Left forelimb (tissue), 1 donor: ENCODE data around the gene CFAP46.
"Not testable (repeated sequence)": the region's sequence is repeated elsewhere in the genome, so short reads cannot be mapped to it uniquely, and the experiment has no call there.

Source experiments
- DNase-seq: peaks from one replicate; pipeline ENCODE4 v3.0.0-alpha.2; 2018; ENCODE audit warnings: low spot score

CFAP46 gene

DNA sequence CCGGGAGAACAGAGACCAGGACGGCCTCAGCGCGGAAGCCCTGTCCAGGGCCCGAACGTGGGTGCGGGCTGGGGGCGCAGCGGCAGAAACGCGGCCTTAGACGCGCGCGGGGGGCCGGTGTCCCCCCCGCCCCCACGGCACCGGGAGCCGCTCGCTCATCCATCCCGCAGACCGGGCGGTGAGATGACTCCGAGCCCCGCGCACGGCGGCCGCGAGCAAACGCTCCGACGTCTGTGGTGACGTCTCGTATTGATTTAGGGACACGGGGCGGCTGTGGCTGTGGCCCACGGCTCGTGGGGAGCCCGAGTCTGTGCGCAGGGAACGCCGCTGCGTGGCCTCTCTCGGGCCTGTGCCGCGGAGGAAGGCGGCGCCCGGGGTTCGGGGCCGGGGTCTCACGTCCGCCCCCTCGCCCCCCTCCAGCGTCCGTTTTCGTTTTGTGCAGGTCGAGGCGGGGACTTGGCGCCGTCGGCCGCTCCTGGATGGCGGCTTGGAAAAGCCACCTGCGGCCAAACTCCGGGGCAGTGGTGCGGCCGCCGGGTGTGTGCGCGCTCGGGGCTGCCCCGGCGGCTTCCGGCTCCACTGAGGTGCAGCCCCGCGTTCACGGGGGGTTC, 155.4 kb downstream of the CFAP46 start:
- DNase-seq, result no peak

DNA sequence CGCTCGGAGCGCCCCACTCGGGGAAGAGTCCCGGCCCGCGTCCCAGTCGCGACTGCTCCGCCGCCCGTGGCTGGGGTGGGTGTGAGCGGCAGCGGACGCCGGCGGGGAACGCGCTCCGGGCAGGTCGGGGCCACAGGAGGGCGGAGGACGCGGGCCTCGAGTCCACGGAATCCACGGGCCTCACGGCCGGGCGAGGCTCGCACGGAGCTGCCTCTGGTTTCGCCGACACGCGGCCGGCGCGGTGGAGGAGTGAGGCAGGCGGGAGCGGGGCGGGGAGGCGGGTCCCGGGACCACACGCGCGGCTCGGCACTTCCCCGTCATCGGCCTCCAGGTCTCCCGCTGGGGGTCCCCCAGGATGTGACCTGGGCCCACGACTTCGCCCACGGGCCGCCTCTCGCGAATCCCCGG, 155.9 kb downstream of the CFAP46 start:
- DNase-seq, result no peak

DNA sequence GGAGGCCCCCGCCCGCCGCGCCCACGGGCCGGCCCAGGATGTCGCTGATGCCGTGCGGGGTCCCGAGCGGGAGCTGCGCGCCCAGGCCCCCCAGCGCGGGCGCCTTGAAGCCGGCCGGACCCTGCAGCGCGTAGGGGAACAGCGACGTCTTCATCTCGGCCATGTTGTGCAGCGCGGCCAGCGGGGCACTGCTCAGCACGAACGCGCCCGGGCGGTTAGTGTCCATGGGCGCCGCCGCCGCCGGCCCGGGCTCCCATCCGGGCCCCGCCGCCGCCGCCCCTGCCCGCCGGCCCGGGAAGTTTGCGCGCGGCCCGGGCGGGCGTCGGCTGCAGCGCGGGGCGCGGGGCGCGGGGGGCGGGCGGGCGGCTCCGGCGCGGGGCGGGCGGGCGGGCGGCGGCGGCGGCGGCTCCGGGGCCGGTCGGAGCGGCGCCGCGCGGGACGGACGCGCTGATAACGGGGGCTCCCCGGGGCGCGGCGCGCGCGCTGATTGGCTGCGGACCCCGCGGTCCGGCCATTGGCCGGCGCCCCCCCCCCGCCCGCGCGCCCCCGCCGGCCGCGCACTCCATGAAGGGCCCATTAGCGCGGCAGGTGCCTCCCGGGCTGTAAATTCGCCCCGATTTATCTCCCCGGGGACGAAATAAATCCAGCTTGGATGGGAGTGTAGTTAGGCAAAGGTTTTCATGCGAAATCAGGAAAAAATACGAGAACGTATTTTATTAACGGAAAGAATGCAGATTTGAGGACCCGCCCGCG, 156.5 kb downstream of the CFAP46 start, which contains the start of gene NKX6-2:
Gene NKX6-2, minus strand, starts transcription at position 425 of the 753 bp plus-strand sequence. Its CDS starts 199 bp downstream, at position 226.
- no peak for DNase-seq

DNA sequence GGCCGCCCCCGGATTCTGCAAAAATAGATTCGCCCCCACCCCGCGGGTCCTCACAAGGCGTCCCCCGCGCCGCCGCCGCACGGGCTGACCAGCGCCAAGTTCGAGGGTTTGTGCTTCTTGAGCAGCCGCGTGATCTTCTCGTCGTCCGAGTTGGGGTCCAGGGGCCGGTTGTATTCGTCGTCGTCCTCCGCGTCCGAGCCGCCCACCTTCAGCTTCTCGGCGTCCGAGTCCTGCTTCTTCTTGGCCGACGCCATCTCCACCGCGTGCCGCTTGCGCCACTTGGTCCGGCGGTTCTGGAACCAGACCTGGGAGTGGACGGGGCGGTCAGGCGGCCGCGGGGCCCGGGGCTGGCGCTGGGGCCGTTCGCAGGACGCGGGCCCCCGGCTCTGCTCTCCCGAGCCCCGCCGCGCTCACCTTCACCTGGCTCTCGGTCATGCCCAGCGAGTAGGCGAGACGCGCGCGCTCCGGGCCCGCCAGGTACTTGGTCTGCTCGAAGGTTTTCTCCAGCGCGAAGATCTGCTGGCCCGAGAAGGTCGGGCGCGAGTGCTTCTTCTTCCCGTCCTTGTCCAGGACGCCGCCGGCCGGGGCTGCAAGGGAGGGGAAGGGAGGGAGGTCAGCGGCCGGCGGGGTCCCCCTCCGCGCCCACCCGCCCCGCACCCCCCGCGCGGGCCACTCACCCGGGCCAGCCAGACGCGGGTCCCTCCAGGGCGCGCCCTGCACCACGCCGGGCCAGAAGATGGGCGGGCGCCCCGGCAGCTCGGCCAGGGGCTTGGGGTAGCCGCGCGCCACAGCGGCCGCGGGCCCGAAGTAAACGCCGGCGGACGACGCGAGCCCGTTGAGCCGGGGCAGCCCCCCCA, 157.3 kb downstream of the CFAP46 start:
- DNase-seq, result no peak

DNA sequence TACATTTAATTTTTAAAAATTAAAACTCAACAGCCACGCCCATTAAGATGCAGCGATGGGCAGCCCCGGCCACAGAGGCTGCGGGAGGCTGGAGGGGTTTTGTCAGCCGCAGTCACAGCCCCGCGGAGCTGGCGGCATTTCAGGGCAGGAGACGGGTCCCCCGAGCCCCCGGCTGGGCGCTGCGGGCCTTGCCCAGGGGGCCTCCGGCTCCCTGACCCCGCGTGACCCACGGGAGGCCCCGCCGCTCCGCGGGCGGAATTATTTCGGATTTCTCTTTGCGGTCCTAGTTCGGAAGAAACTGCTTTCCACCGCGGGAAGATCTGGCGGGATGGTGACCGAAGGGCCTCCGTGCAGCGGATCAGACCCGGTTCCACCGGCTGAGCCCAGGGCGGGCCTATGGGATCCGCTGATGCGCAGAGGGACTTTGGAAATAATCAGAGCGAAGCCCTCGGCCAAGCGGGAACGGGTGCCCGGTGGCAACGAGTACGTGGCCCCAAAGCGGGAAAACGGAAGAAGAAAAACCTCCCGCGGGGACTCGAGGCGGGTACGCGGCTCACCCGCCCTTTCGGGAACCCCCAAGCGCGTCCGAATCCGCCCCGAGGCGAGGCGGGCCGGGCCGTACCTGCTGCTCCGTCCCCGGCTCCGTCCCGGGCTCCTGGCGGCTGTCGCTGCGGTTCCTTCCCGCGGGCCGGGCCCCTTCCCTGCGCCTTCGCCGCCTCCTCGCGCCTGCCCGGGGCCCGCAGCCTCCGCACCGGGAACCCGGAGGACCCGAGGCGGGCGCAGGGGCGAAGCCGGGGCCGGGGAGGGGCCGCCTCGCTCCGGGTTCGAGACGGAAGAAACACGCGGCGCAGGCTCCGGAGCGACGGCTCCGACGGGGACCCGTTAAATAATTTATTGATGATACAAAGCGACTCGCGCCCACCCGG, 158.2 kb downstream of the CFAP46 start:
- no peak for DNase-seq

DNA sequence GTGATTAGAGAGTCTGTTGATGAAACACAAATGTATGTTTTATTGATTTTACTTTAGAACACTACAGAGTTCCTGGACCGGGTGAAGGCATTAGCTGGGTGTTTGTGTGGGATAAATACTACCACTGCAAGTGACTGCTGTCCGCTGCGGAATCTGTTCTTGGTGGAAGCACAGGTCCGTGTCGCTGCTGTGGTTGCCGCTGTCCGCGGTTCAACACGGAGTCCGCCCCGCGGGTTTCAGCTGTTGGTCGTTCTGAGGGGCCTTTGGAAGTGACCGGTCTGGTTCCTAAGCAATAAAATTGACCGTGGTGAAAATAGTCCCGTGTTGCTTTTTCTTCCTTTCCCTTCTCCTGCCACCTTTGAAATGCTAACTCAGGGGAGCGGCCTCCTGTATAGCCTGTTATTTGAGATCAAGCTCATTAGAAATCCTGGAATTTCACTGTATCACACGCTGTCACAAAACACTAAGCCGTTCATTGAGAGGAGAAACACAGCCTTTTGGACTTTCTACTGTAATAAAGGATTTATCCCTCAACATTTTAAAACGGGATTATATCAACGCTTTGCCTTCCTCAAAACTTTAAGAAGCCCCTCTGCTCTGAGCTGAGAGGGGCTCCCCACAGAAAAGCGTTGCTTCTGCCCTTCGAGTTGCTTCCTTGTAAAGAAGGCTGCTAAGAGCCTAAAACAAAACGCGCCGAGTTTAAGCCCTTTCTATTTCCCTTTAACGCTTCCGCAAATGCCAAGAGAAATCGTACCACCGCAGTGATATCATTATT, 159.0 kb downstream of the CFAP46 start:
- no peak for DNase-seq

DNA sequence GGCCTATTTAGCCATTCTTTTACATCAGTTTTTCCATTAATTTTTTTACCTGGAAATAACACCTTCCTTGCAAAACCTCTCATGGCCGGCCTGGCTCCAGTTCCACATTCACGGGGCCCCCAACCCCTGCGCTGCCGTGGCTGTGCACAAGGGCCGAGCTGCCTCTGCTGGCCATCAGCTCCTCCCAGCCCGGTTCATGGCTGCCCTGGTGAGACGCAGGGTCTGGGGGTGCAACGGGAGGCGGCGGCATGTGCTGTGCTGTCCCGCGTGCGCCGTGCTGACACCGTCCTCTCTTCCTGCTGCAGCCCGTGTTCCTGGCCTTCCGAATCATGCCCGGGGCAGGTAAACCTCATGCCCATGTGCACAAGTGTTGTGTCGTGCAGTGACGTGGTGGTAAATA, 160.8 kb downstream of the CFAP46 start:
- no peak for DNase-seq

DNA sequence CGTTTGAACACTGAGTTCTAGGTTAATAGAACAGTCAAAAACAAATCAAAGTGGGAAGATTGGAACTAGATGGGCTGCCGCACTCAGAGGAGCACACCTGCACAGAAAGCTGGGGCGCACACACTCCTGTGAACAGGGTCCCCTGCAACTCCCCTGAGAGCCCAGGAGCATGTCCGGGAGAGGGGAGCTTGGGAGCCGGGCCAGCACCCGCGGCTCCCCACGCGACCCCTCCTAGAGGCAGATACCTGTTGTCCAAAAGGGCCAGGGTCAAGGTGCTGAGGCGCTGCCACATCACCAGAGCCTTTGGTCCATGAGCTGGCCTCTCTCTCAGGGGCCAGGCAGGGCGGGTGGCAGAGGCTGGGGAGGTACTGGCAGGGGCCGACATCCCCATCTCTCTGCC, 162.0 kb downstream of the CFAP46 start:
- DNase-seq, result no peak

DNA sequence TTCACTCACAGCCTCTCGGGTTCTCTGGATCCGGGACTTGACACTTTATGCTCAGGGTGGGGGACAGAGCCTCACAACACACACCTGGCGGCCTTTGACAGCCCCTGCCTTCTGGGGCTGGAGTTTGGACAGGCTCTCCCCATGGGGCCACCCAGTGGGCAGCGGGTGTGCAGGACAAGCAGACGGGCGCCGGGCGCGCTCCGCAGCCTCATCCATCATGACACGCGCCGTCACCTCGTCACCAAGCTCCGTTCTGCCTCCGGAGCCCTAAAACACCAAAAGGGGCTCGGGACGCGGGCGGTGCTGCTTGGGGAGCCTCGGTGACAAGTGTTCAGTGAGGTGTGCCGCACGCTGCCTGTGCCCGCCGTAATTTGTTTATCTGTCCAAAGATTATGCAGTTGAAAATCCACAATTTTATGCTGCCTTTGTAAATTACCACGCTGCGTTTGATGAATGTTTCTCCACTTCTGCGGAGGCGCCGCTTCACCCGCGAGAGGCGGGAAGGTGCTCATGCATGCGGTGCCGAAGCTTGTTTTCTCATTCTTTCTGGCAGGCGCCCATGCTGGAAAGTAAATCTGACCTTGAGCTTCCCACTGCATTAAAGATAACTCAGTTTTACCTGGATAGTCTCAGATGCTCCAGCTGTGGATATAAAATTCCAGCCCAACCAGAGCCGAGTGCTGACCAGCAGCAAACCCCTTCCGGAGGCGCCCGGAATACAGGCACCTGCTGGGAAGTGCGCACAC, 162.6 kb downstream of the CFAP46 start:
- no peak for DNase-seq

DNA sequence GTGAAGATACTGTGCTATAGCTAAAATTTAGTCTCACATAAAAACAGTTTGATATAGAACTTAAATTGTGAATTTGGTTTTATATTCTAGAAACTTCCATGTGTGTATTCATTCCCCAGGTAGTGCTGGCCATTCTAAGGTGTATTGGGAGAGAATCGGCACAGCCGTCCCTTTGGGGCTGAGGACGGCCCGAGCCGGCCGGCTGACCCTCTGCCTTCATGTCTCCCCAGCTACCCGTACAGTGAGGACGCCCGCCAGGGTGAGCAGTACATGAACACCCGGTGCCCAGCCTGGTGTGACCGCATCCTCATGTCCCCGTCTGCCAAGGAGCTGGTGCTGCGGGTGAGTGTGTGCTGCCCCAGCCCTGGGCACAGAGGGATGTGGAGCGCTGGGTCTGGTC, 164.9 kb downstream of the CFAP46 start:
- no peak for DNase-seq

DNA sequence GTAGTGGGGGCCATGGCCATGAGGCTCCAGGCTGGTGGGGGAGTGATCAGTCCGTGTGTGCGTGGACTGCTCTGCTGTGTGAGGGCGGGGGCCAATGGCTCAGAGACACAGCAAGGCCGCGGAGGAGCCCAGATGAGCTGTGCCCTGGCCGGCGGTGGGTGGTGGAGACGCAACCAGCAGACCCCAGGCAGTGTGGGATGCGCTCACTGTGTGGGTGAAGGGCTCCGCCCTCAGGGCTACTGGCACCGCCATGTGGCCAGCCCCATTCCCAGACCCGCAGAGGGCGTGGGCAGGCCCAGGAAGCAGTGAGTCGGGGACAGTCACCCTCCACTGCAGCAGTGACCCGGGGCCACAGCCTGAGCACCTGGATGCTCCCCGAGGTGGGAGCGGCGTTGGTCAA, 165.5 kb downstream of the CFAP46 start:
- DNase-seq, result no peak

DNA sequence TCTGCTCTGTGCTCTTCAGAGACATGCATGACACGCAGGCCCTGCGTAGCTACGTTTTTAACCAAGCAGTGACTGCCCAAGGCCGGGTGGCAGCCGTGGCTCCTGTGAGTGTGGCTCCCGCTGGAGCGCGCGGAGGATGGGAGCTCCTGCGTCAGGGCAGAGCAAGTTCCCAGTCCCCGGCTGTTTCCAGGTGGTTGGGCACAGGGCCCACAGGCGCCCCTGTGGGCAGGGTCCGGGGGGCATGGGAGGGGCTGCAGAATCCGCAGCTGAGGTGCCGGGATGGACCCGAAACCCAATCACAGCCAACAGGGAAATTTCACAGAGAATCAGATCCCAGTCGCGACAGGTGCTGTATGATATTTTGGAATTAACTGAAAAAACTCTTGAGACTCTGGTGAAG, 166.2 kb downstream of the CFAP46 start:
- DNase-seq, result no peak

DNA sequence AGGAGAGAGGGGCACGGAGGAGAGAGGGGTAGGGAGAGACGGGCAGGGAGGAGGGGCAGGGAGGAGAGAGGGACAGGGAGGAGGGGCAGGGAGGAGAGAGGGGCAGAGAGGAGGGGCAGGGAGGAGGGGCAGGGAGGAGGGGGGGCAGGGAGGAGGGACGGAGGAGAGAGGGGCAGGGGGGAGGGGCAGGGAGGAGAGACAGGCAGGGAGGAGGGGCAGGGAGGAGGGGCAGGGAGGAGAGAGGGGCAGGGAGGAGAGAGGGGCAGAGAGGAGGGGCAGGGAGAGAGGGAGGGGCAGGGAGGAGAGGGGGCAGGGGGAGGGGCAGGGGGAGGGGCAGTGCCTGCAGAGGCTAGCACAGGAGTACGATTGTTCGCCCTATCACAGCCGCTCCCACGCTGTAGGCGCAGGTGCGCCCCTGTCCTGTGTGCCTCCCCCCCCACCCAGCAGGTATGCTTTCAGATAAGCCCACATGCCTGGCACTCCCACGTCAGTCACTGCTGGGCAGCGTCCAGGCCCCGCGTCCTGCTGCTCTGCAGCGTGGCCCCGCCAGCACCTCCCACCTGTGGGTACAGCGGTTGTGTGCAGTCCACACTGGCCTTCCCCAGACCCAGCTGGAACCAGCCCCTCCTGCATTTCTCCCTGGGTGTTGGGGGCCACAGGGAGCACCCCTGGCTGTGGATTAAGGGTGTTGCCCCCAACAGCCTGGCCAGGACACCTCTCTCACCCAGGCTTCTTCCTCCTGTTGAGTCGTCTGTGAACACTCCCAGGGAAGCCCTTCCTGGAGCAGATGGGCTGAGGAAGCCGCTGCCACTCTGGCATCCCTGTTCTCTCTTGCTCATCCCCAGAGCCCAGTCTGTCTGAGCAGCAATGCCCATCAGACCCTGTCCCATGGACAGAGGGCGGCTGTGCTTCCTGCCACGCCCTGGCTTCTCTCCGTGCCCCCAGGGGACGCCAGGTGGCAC, 167.2 kb downstream of the CFAP46 start:
- no peak for DNase-seq

DNA sequence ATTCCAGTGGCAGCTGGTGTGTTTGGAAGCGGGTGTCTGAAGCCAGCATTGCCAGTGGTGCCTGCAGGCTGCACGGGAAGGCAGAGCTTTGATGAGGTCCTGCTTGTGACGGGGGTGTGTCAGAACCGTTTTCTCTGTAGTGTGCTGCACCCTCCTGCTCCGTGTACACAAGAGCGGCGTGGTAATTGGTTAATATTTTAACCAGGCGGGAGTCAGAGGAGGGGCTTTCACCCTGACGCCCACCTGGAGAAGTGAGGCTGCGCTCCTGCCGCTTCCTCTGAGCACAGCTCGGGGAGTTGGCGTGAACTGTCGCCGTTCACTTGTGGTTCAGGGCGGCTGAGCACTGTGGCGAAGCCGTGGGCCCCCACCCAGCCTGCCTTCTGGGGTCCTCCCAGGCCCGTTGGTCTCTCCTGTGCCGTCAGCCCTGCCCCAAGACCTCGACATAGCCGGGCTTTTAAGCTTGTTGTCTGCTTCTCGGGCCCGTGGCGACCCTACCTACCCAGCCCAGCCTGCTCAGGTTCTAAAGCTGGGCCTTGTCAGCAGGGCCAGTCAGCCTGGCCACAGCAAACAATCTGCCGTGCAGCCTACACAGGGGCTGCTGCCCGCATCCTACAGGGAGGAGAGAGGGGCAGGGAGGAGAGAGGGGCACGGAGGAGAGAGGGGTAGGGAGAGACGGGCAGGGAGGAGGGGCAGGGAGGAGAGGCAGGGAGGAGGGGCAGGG, 168.0 kb downstream of the CFAP46 start:
- no peak for DNase-seq

DNA sequence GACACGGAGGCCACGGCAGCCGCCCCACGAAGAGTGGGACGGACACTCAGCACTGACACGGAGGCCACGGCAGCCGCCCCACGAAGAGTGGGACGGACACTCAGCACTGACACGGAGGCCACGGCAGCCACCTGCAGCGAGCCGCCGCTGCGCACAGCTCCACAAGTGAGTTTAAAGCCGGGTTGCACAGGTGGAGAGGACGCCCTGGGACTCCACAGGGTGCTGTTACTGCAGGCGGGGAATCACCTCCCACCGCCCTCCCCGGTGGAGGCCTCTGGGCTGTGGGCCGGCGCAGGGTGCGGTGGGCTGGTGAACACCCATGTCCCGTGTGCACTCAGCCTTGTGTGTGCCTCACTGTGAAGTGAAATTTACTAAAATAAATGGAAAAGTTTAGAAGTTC, 169.6 kb downstream of the CFAP46 start:
- not testable (repeated sequence) for DNase-seq

DNA sequence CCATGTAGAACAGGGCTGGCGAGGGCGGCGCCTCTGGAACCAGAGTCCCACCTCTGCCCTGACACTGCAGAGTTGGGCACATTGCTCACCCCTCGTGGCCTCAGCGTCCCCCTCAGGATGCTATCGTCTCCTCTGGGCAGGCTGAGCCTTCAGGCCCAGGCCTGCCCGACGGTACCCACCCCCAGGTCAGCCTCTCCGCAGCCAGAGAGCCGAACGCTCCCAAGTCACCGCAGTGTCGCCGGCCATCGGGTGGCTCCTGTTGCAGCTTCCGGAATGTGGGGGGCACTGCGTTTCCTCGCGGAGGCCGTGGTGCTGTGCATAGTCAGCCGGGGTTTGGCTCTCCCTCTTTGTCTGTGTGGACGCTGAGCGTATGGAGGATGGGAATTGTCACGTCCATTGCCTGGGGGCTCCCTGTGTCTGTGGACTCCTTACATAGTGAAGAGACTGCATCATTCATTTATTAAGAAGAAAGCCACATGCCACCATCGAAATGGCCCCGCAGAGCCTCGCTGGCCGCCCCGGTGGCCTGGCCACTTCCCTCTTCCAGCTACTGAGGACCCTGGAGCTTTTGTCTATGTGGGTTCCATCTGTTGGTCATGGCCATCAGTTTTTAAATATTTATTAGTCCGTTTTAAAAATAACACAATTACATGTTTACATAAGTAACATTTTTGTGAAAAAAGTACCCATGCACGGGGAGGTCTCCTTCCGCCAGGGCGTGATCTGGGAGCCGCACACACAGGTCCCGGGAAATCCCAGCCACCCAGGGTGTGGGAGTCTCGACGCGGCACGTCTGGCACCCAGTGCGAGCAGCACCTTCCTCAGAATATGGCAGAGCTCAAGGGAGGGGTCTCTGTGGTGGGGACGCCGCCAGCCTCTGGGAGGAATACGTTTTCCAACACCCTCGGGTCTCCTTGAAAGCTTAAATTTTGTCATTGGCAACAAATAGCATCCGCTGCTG, 172.0 kb downstream of the CFAP46 start:
- DNase-seq, result no peak
